HEK293T (cell line): Measurements from ENCODE around the gene ZNF486.
"Not testable (repeated sequence)": the region's sequence is repeated elsewhere in the genome, so short reads cannot be mapped to it uniquely, and the experiment has no call there.

Experiments used
- ARNT ChIP-seq: fragments of 450-650 bp; IDR thresholded peaks from 2 replicates; pipeline ENCODE4 v1.6.1; 2017; ENCODE audit warnings: mild to moderate bottlenecking
- FOXK2 ChIP-seq: fragments of 450-650 bp; IDR thresholded peaks from 2 replicates; pipeline ENCODE4 v1.6.1; 2016; ENCODE audit warnings: mild to moderate bottlenecking
- SUZ12 ChIP-seq: fragments of 450-650 bp; IDR thresholded peaks from 2 replicates; pipeline ENCODE4 v1.6.1; 2016; ENCODE audit warnings: mild to moderate bottlenecking

GRCh38 chr19:20175848-20176247 is 8.8 kb downstream of the ZNF486 start:
- not testable (repeated sequence) for TF ChIP-seq SUZ12, ARNT, FOXK2
